GM23248 (cell line): Measurements from ENCODE around the gene TBX5. TPM values are rescaled to one million over a fixed set of nuclear protein-coding genes. Genes with fewer than 3 reads are reported as not detected.

ENCODE experiments used
- DNase-seq: peaks from one replicate; pipeline ENCODE4 v3.0.0-alpha.2; 2015
- H2AFZ ChIP-seq: fragments of 200-600 bp; sonication (generic); 2 replicates; pipeline ENCODE4 v1.6.1; 2016; ENCODE audit warnings: antibody characterized with exemption
- H3F3A ChIP-seq: fragments of 200-600 bp; sonication (generic); 2 replicates; pipeline ENCODE4 v1.6.1; 2016; ENCODE audit warnings: mild to moderate bottlenecking, antibody characterized with exemption, mixed run types; ENCODE audit not compliant: insufficient read depth
- H3K27ac ChIP-seq: fragments of 200-600 bp; sonication (generic); 2 replicates; pipeline ENCODE4 v1.5.1; 2016; ENCODE audit warnings: mild to moderate bottlenecking
- H3K27me3 ChIP-seq: fragments of 200-600 bp; sonication (generic); replicated peaks from 2 replicates; pipeline ENCODE4 v1.6.1; 2016; ENCODE audit warnings: mild to moderate bottlenecking; ENCODE audit not compliant: insufficient read depth
- H3K36me3 ChIP-seq: fragments of 200-600 bp; sonication (generic); 2 replicates; pipeline ENCODE4 v1.6.1; 2016; ENCODE audit warnings: low read depth, mild to moderate bottlenecking
- H3K4me1 ChIP-seq: fragments of 200-600 bp; sonication (generic); 2 replicates; pipeline ENCODE4 v1.6.1; 2016; ENCODE audit warnings: mild to moderate bottlenecking; ENCODE audit not compliant: insufficient read depth
- H3K4me2 ChIP-seq: fragments of 200-600 bp; sonication (generic); one replicate; pipeline ENCODE4 v1.6.1; 2016; ENCODE audit warnings: mild to moderate bottlenecking; ENCODE audit not compliant: unreplicated experiment
- H3K4me3 ChIP-seq: fragments of 200-600 bp; sonication (generic); 2 replicates; pipeline ENCODE4 v1.5.1; 2016; ENCODE audit warnings: mild to moderate bottlenecking
- H3K79me2 ChIP-seq: fragments of 200-600 bp; sonication (generic); 2 replicates; pipeline ENCODE4 v1.6.1; 2016; ENCODE audit warnings: mild to moderate bottlenecking; ENCODE audit not compliant: insufficient read depth
- H3K9ac ChIP-seq: fragments of 200-600 bp; sonication (generic); 2 replicates; pipeline ENCODE4 v1.6.1; 2016; ENCODE audit warnings: mild to moderate bottlenecking
- H3K9me2 ChIP-seq: fragments of 200-600 bp; sonication (generic); 2 replicates; pipeline ENCODE4 v1.6.1; 2016; ENCODE audit warnings: mixed run types, mild to moderate bottlenecking, moderate library complexity; ENCODE audit not compliant: insufficient read depth
- H3K9me3 ChIP-seq: fragments of 200-600 bp; sonication (generic); one replicate; pipeline ENCODE4 v1.6.1; 2017; ENCODE audit warnings: low read depth
- H4K20me1 ChIP-seq: fragments of 200-600 bp; sonication (generic); 2 replicates; pipeline ENCODE4 v1.6.0; 2016; ENCODE audit not compliant: insufficient read depth
- EZH2 ChIP-seq: fragments of 200-600 bp; sonication (generic); IDR thresholded peaks from 2 replicates; pipeline ENCODE4 v1.6.1; 2018; ENCODE audit warnings: antibody characterized with exemption, mild to moderate bottlenecking; ENCODE audit not compliant: insufficient read depth, poor library complexity, severe bottlenecking
- EZH2phosphoT487 ChIP-seq: fragments of 200-600 bp; sonication (generic); IDR thresholded peaks from 2 replicates; pipeline ENCODE4 v1.6.1; 2018; ENCODE audit warnings: antibody characterized with exemption, moderate library complexity, mild to moderate bottlenecking, low read depth; ENCODE audit not compliant: insufficient read depth
- WGBS, 2 experiments: methylation state at CpG; one replicate each; pipeline ENCODE4 v1.1.6; 2015 to 2017; ENCODE audit warnings: low lambda C conversion rate in 2 of 2, low coverage in 1 of 2; ENCODE audit errors: missing lambda C conversion rate in 2 of 2; 5-methylcytosine and 5-hydroxymethylcytosine counted together
- in situ Hi-C: fragments of 300-500 bp; cut with MboI; formaldehyde crosslinking; loops from 2 replicates; pipeline ENCODE4 v1.15.0; 2020
- polyA plus RNA-seq: library from polyadenylated mRNA; unstranded; fragments of >200 nt; fragmentation: Nextera tagmentation; extraction: Ambion mirVana; gene quantifications from 2 replicates; pipeline ENCODE4 v1.2.1, GENCODE V29; 2016
- total RNA-seq: library from RNA; depleted of rRNA; stranded (reverse); fragments of >200 nt; shearing (Covaris generic); gene quantifications from 2 replicates; pipeline ENCODE4 v1.2.3, GENCODE V29; 2014

The TBX5 gene
- total and polyA plus RNA-seq, 2 experiments from 2014 or later, result 24.5 to 30.0 TPM

DNA sequence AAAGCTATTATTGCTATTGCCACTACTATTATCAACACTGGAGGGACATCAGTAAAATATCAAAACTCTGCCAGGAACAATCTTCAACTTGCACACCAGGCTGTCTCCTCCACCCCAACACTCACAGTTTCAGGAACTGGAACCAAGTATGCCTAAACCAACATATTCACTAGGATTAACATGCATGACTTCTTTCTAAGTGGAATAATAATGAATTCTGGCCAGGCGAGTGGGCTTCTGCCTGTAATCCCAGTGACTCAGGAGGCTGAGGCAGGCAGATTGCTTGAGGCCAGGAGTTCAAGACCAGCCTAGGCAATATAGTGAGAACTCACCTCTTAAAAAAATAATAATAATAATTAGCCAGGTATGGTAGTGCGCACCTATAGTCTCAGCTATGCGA lies 58.1 kb downstream of the TBX5 start:
- H3K27ac ChIP-seq, result no peak overlapping the region
- H3K36me3 ChIP-seq, result peaks cover 4% of the 10 kb centered on the region; the same call in 1 of the 2 replicates
- H3K27me3 ChIP-seq, result no peaks in the 10 kb centered on the region
- H3K9ac ChIP-seq, result no peak overlapping the region
- no peaks in the 10 kb centered on the region for H4K20me1 ChIP-seq
- no peaks in the 10 kb centered on the region for H3K79me2 ChIP-seq
- peaks cover 2% of the 10 kb centered on the region; the same call in 1 of the 2 replicates for H3K4me1 ChIP-seq
- TF ChIP-seq EZH2phosphoT487 (no peak), EZH2 (no peak)
- DNase-seq, result no peak
- in situ Hi-C loops, result no loop called here
- no peak overlapping the region for H2AFZ ChIP-seq
- no peaks in the 10 kb centered on the region for H3K9me3 ChIP-seq
- H3K4me2 ChIP-seq, result no peak overlapping the region
- H3K9me2 ChIP-seq, result no peaks in the 10 kb centered on the region
- H3K4me3 ChIP-seq, result no peak overlapping the region
- peaks cover 31% of the 10 kb centered on the region for H3F3A ChIP-seq
- 97 to 98% methylated on average over 3 of the region's 3 CpGs for WGBS, 2 experiments

DNA sequence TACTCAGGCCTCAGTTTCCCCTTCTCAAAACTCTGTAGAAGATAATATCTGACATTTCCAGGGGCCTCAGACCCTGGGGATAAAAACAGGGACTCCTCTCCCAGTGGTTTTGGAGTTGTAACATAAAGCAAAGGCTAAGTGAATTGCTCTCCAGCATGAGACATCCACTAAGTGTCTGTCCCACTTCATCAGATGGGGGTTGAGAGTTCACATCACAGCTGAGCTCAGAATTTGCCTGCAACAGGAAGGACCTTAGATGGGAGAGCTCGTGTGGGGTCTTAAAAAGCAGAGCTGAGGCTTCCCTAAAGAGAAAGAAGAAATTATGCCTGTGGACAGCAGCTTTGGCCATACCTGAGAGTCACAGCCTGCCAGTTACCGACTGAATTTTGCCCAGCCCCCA lies 61.1 kb downstream of the TBX5 start:
- Histone ChIP-seq H3F3A (peaks cover 26% of the 10 kb centered on the region), H3K27ac (no peak overlapping the region), H3K9ac (no peak overlapping the region), H3K79me2 (no peaks in the 10 kb centered on the region), H3K4me3 (no peak overlapping the region), H3K4me2 (no peak overlapping the region), H4K20me1 (no peaks in the 10 kb centered on the region), H3K36me3 (no peaks in the 10 kb centered on the region), H2AFZ (no peak overlapping the region), H3K27me3 (no peaks in the 10 kb centered on the region), H3K9me3 (no peaks in the 10 kb centered on the region), H3K4me1 (peaks cover 15% of the 10 kb centered on the region), H3K9me2 (no peaks in the 10 kb centered on the region)
- 86 to 91% methylated on average over 2 of the region's 2 CpGs for WGBS, 2 experiments
- DNase-seq, result no peak
- TF ChIP-seq EZH2 (no peak), EZH2phosphoT487 (no peak)
- in situ Hi-C loops, result no loop called here

DNA sequence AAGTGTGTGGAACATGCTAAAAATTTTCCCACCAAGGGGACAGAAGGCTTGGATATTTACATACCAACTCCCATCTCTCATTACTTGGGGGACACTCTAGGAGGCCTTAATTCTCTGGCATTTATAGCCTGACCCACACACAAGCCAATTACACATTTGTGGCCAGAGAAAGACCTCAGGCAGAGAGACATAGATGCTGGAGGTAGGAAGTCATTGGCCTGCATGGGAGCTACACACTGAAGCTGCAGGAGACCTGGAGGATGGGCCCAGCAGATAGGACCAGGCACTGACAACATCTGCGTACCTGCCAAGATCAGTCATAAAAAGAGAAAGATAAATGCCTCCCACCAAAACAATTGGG lies 61.7 kb downstream of the TBX5 start:
- in situ Hi-C loops, result no loop called here
- Histone ChIP-seq H3K4me1 (peaks cover 19% of the 10 kb centered on the region), H3K27me3 (no peaks in the 10 kb centered on the region), H3K9me2 (no peaks in the 10 kb centered on the region), H3K9me3 (no peaks in the 10 kb centered on the region), H3K9ac (no peak overlapping the region), H3K4me3 (no peak overlapping the region), H2AFZ (no peak overlapping the region), H3K79me2 (no peaks in the 10 kb centered on the region), H3F3A (peaks cover 28% of the 10 kb centered on the region), H4K20me1 (no peaks in the 10 kb centered on the region), H3K36me3 (no peaks in the 10 kb centered on the region), H3K27ac (no peak overlapping the region), H3K4me2 (no peak overlapping the region)
- 100% methylated on average over 1 of the region's 1 CpG for WGBS, 2 experiments
- TF ChIP-seq EZH2 (no peak), EZH2phosphoT487 (no peak)
- DNase-seq, result no peak

DNA sequence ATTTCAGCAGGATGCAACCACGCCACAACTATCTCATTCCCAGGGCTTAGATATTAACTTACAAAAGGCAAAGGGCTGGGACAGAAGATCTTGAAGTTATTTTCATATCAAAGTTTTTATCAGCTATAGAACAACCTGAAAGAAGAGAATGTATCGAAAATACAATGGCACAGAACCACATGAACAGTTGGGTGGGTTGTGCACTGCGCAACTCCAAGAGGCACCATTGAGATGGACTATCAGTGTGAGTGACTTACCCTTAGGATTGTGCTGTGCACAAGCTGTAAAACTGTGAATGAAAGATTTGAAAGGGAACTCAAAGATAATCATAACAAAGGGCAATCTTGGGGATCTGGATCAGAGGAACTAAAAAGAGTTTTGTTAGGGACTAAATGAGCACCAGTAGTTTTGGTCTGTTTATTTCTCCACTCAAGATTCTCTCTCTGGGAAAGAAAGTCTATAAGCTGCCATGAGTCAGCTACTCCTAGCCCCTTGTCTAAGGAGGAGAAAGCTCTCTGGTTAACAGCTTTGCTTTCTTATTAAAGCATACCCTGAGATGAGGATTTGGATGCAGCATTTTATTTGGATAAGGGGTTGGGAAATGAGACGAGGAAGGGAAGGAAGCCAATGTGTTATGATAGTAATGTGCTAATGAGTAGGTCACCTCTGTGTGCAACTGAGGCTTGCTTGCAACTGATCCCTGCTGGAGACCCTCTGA lies 62.2 kb downstream of the TBX5 start:
- H2AFZ ChIP-seq, result no peak overlapping the region
- peaks cover 34% of the 10 kb centered on the region for H3F3A ChIP-seq
- in situ Hi-C loops, result no loop called here
- peaks cover 24% of the 10 kb centered on the region for H3K4me1 ChIP-seq
- no peaks in the 10 kb centered on the region for H3K79me2 ChIP-seq
- no peak overlapping the region for H3K9ac ChIP-seq
- no peaks in the 10 kb centered on the region for H4K20me1 ChIP-seq
- peak; percentile 19 for DNase-seq
- H3K27me3 ChIP-seq, result no peaks in the 10 kb centered on the region
- 83 to 86% methylated on average over 4 of the region's 4 CpGs for WGBS, 2 experiments
- no peaks in the 10 kb centered on the region for H3K9me2 ChIP-seq
- no peak overlapping the region for H3K27ac ChIP-seq
- no peak overlapping the region for H3K4me2 ChIP-seq
- TF ChIP-seq EZH2 (no peak), EZH2phosphoT487 (no peak)
- no peaks in the 10 kb centered on the region for H3K36me3 ChIP-seq
- H3K9me3 ChIP-seq, result no peaks in the 10 kb centered on the region
- H3K4me3 ChIP-seq, result no peak overlapping the region

DNA sequence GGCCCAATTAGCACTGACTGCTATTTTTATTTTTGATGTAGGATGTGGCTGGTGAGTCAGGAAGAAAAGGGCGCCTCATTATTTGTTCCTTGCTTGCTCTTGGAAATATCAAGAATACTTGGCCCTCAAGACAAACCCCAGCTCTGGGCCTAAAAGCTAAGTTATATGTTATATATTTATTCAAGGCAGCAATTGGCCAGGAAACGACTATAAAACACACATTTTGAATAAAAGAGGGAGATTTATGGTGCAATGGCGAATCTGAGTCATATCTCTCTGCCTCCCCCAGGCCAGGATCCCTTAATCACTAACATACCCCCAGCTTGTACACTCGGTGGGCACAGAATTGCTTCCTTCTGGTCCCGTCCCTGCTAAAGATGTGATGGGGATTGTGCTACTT lies 63.3 kb downstream of the TBX5 start:
- H3K27me3 ChIP-seq, result no peaks in the 10 kb centered on the region
- H3K36me3 ChIP-seq, result no peaks in the 10 kb centered on the region
- peaks cover 24% of the 10 kb centered on the region for H3K4me1 ChIP-seq
- H3K9me3 ChIP-seq, result no peaks in the 10 kb centered on the region
- no peak overlapping the region for H3K4me3 ChIP-seq
- H2AFZ ChIP-seq, result no peak overlapping the region
- TF ChIP-seq EZH2 (no peak), EZH2phosphoT487 (no peak)
- no peaks in the 10 kb centered on the region for H4K20me1 ChIP-seq
- H3K27ac ChIP-seq, result no peak overlapping the region
- no peaks in the 10 kb centered on the region for H3K9me2 ChIP-seq
- WGBS, 2 experiments, result 62 to 63% methylated on average over 5 of the region's 5 CpGs
- H3K9ac ChIP-seq, result no peak overlapping the region
- DNase-seq, result peak; percentile 26
- H3F3A ChIP-seq, result peaks cover 29% of the 10 kb centered on the region
- no peaks in the 10 kb centered on the region for H3K79me2 ChIP-seq
- in situ Hi-C loops, result no loop called here
- H3K4me2 ChIP-seq, result no peak overlapping the region
